ENCODE data around the gene TMEM191C.
"Not testable (repeated sequence)": the region's sequence is repeated elsewhere in the genome, so short reads cannot be mapped to it uniquely, and the experiment has no call there.

Gene TMEM191C

GRCh38 chr22:21473664-21474063, 6.5 kb downstream of the TMEM191C start:
- DNase-seq = not testable (repeated sequence)

GRCh38 chr22:21484039-21484438, 16.9 kb downstream of the TMEM191C start:
- DNase-seq = not testable (repeated sequence)

DNA sequence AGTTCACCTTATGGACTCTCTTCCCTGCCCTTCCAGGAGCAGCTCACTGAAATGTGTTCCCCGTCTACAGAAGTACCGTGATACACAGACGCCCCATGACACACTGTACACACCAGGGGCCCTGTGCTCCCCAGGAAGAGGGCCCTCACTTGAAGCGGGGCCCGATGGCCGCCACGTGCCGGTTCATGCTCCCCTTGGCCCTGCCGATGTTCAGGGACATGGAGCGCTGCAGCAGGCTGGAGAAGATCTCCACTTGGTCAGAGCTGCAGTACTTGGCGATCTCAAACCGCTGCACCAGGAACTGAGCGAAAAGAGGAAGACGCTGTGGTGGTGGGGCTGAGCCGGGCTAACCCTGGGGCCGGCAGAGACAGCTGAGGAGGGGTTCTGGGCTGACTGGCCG, 20.5 kb downstream of the TMEM191C start:
- not testable (repeated sequence) for DNase-seq

DNA sequence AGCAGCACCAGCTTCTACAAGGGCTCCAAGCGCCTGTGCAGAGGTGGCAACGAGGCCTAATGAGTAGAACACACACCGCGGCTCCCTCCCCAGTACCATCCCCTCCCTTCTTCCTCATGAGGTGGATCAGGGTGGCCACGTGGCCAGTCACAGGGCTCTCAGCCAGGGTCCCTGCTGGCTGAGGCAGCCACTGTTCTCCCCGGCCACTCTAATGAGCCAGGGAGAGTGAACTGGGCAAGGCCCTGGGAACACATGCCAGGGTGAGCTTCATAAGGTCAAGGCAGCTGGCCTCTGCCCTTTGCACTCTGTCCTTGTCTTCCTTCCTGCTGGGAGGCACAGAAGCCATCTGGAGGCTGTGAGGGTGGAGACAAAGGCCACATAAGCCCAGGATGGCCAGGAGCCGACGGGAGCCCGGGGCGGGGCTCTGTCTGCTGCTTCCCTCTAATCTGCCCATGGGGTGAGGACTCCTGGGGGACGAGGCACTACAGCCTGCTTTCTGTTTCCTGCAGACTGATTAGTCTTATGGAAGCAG, 22.0 kb downstream of the TMEM191C start:
- DNase-seq = not testable (repeated sequence)

DNA sequence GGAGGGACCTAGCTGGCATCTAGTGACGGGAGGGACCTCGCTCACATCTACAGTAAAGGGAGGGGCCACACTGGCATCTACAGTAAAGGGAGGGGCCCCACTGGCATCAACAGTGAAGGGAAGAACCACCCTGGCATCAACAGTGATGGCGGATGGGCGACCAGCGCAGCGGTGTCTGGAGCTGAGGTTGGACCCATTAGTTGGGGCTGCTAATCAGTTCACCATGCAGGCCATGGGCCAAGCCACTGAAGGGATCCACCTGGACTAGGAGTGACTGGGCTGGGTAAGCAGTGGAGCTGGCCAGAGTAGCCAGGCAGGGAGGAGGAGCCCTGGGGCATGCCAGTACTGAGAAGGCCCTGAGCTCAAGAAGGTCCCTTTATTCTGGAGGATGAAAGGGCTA, 23.4 kb downstream of the TMEM191C start:
- not testable (repeated sequence) for DNase-seq

GRCh38 chr22:21492271-21492670, 25.1 kb downstream of the TMEM191C start:
- not testable (repeated sequence) for DNase-seq

DNA sequence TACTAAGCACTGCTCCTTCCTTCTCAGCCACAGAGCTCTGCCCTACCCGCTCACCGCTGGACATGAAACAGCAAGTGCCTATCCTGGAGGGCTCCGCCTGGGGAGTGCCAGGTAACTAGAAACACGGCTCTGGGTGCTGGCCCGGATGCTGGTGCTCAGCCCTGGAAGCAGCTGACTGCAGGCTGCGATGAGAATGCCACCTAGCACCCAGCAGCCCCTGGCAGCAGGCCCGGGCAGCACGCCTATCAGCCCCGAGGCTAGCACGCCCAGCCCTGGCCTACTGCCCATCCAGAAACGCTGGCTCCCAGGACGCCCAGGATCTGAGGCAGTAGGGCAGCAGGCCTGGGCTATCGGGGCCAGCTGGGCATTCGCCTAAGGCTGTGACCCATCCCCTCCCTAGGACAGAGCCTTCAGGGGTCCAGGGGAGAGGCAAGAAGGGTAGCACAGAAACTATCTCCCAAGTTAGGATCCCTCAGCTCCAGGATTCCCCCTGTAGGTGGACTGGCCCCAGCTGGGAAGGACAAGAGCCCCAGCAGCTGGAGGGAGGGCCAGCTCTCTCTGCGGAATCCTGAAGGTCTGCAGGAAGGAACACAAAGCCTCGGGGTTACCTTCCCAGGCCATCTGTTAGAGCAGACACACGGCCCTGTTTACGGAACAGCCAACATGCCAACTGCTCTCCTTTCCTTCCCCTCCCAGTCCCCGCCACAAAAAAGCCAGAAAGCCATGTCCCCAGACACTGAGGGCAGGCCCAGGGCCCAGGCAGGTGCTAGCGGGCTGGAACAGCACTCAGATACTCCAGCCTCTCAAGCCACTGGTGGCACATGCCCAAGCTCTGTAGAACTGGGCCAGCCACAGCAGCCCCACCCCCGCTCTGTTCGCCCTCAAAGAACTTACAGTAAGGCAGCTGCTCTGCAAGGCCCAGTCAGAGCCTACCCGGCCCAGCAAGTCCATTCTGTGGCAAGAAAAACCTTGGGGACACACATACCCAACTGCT, 26.9 kb downstream of the TMEM191C start:
- DNase-seq = not testable (repeated sequence)

GRCh38 chr22:21497984-21498383, 30.8 kb downstream of the TMEM191C start:
- not testable (repeated sequence) for DNase-seq

GRCh38 chr22:21498489-21498888, 31.3 kb downstream of the TMEM191C start:
- DNase-seq = not testable (repeated sequence)

GRCh38 chr22:21499623-21500506, 32.7 kb downstream of the TMEM191C start:
- not testable (repeated sequence) for DNase-seq

DNA sequence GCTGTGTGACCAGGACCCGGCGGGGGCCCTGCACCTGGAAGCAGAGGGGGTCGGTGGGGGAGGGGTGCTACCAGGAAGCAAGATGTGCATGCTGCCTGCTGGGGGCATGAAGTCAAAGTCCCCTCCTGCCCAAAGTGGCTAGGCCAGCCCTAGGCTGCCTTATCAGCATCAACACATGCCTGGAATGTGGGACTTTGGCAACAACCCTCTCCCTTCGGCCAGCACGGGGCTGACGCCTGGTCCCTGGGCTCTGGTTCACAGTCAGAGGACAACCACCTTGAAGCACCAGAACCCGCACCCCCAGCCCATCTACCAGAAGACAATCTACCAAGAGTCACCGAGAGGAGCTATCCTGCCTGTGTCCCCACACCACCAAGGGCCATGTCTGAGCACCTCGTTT, 43.2 kb downstream of the TMEM191C start:
- DNase-seq = not testable (repeated sequence)

DNA sequence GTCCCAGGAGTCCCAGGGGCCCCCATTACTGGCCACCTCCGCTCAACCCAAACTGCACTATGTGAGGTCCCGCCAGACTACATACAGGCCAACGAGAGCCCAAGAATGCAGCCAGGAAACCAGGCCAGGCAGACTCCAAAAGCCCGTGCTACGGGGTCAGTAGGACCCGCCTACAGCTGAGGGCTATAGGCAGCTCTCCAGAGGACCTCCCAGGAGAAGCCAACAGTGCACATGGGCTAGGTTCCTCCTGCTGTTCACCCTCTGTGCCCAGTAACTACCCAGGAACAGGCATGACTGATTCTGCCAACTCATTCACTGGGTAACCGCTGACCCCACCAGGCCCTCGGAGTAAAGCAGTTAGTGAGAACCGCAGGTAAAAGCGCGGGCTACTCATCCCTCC, 44.8 kb downstream of the TMEM191C start:
- DNase-seq = not testable (repeated sequence)

DNA sequence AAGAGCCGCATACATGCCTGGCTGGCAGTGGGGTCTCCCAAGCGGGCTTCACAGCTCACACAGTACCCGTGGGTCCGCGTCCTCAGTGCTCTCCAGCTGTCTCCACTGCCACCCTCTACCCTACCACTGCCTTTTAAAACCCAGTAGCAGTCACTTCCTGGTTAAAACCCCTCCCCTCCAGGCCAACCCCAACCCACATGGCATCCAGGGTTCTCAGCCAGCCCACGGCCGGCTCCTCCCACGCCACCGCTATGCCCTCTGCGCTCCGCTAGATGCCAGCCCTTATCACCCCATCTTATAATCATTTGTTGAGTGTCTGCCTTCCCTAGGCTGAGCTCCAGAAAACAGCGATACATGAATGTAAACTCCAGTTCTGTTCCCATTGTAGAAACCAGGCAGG, 46.9 kb downstream of the TMEM191C start:
- not testable (repeated sequence) for DNase-seq

DNA sequence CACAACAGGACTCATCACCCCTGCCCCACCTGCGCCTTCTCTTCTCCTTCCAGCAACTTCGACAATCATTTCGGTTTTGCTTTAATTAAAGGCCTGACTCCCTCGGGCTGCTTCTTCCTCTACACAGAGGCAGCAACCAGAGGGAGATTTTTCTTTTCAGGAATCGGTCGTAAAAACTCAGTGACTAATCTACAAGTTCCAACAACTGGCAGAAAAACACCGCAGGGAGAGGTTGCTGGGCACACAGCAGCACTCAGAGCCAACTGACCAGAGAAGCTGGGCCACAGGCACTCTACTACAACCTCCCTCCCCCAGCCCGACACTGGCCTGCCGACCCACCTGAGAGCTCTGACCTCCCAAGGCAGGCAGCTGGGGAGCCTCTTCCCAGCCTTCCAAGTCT, 48.0 kb downstream of the TMEM191C start:
- not testable (repeated sequence) for DNase-seq

DNA sequence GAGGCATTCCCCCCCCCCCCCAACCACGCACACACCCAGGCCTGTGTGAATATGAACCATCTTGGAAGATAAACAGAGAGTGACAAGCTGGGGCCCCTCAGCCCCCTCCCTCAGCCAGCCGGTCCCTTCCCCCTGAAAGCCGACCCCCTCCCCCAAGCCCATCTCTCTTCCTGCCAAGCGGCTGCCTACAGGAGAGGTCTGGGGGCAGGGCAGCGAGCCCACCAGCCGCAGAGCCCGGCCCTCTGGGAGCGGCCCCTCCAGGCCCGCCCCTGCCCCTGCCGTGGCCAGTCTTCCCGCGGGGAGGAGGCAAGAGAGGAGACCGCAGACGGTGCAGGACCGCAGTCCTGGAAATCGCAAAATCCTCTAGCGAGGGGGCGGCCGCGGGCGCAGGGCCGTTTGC, 49.3 kb downstream of the TMEM191C start:
- DNase-seq = not testable (repeated sequence)

GRCh38 chr22:21516970-21517764, 50.0 kb downstream of the TMEM191C start:
- DNase-seq = not testable (repeated sequence)
